Measurements from ENCODE around the gene NTRK1.
A peak's percentile ranks its signal among the peaks of the same experiment; 100 is the strongest.

NTRK1 gene

GRCh38 chr1:156833603-156834002, 27.1 kb upstream of the NTRK1 start:
- Histone ChIP-seq H3K4me1 (peaks cover 7 to 12% (median 10%) of the 10 kb centered on the region in 10 experiments), H4K20me1 (peaks cover 0 to 4% (median 0%) of the 10 kb centered on the region in 11 experiments; a peak in 1 of 22 replicates), H3K4me3 (no peak overlapping the region), H3K9ac (no peak overlapping the region), H3K36me3 (no peaks in the 10 kb centered on the region), H3K9me3 (replicated peaks in 1 of 11) (no peaks in the 10 kb centered on the region), H3K27ac (no peak overlapping the region), H3K4me2 (no peak overlapping the region), H3K27me3 (peaks cover 0 to 4% (median 0%) of the 10 kb centered on the region in 11 experiments; a peak in 1 of 22 replicates)
- TF ChIP-seq Cebpa-rat (IDR thresholded peaks at IDR 0.05) = no peak

GRCh38 chr1:156834322-156834721, 26.3 kb upstream of the NTRK1 start:
- H3K4me2 ChIP-seq = no peak overlapping the region

GRCh38 chr1:156836041-156836654, 24.5 kb upstream of the NTRK1 start:
- H3K27me3 ChIP-seq = peaks cover 0 to 4% (median 0%) of the 10 kb centered on the region in 11 experiments; a peak in 1 of 22 replicates
- H3K9me3 ChIP-seq (replicated peaks in 1 of 11) = no peaks in the 10 kb centered on the region
- peaks cover 0 to 4% (median 0%) of the 10 kb centered on the region in 11 experiments; a peak in 1 of 22 replicates for H4K20me1 ChIP-seq
- no peaks in the 10 kb centered on the region for H3K36me3 ChIP-seq
- H3K9ac ChIP-seq = no peak overlapping the region
- peaks cover 0 to 13% (median 9%) of the 10 kb centered on the region in 10 experiments; a peak in 13 of 20 replicates for H3K4me1 ChIP-seq
- no peak overlapping the region for H3K4me3 ChIP-seq
- H3K27ac ChIP-seq = no peak overlapping the region
- no peak overlapping the region for H3K4me2 ChIP-seq
- TF ChIP-seq Cebpa-rat (IDR thresholded peaks at IDR 0.05) = no peak

More at GRCh38 chr1:156834322-156834721, 26.3 kb upstream of the NTRK1 start:
- Histone ChIP-seq H3K27me3 (peaks cover 0 to 4% (median 0%) of the 10 kb centered on the region in 11 experiments; a peak in 1 of 22 replicates), H3K9me3 (replicated peaks in 1 of 11) (no peaks in the 10 kb centered on the region), H3K4me3 (no peak overlapping the region), H3K36me3 (no peaks in the 10 kb centered on the region), H3K27ac (no peak overlapping the region), H3K9ac (no peak overlapping the region), H4K20me1 (peaks cover 0 to 4% (median 0%) of the 10 kb centered on the region in 11 experiments; a peak in 1 of 22 replicates), H3K4me1 (peaks cover 1 to 10% (median 8%) of the 10 kb centered on the region in 10 experiments)
- TF ChIP-seq Cebpa-rat (IDR thresholded peaks at IDR 0.05) = no peak

DNA sequence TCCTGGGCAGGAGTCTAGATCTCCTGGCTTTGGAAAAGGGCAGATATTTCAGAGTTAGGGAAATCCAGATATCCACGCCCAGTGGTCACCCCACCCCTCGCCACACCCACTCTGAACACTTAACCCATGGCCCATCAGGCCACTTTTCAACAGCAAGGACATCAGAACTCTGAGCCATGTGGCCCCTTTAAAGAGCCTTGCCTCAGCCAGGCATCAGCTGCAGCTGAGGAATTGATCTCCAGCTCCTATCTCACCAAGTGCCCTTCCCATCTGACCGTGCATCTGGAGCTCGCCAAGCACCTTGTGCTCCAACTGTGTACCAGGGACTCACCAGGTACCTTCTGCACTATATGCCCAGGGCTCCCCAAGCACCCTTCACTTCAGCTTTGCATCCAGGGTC, 23.8 kb upstream of the NTRK1 start:
- H3K27ac ChIP-seq = no peak overlapping the region
- H3K27me3 ChIP-seq = peaks cover 0 to 4% (median 0%) of the 10 kb centered on the region in 11 experiments; a peak in 1 of 22 replicates
- H3K9ac ChIP-seq = no peak overlapping the region
- H4K20me1 ChIP-seq = peaks cover 0 to 4% (median 0%) of the 10 kb centered on the region in 11 experiments; a peak in 1 of 22 replicates
- H3K9me3 ChIP-seq (replicated peaks in 1 of 11) = no peaks in the 10 kb centered on the region
- no peak for TF ChIP-seq Cebpa-rat (IDR thresholded peaks at IDR 0.05)
- no peak overlapping the region for H3K4me3 ChIP-seq
- H3K4me2 ChIP-seq = no peak overlapping the region
- H3K4me1 ChIP-seq = peaks cover 0 to 13% (median 9%) of the 10 kb centered on the region in 10 experiments; a peak in 13 of 20 replicates
- H3K36me3 ChIP-seq = no peaks in the 10 kb centered on the region

DNA sequence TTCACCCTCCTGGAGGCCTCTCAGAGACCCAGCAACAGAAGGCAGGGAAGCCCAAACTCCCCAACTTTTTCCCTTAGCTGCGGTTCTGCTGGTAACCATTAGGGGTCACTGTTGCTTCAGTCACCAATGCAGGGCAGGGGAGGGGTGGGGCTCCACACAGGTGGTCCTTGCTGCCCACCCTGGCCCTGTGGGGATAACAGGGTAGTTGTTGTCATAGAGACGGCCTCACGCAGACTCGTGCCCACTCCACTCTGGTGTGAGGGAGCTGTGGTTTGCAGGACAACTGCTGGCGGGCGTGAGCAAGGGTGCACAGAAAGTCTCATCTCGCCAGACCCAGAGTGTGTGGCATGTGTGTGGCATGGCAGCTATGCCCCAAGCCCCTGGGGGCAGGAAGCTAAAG, 21.7 kb upstream of the NTRK1 start:
- H3K27ac ChIP-seq = no peak overlapping the region
- no peaks in the 10 kb centered on the region for H3K9me3 ChIP-seq (replicated peaks in 1 of 11)
- no peaks in the 10 kb centered on the region; a peak in 1 of 22 replicates for H4K20me1 ChIP-seq
- TF ChIP-seq Cebpa-rat (IDR thresholded peaks at IDR 0.05) = no peak
- H3K9ac ChIP-seq = no peak overlapping the region; a peak in 1 of 22 replicates
- peaks cover 0 to 4% (median 0%) of the 10 kb centered on the region in 11 experiments; a peak in 1 of 22 replicates for H3K27me3 ChIP-seq
- H3K36me3 ChIP-seq = no peaks in the 10 kb centered on the region
- H3K4me2 ChIP-seq = peak overlapping the region in 10 of 11 experiments; percentile 11 to 64 (median 54); a peak in 19 of 22 replicates
- peaks cover 5 to 13% (median 9%) of the 10 kb centered on the region in 10 experiments; a peak in 15 of 20 replicates for H3K4me1 ChIP-seq
- no peak overlapping the region for H3K4me3 ChIP-seq

- Histone ChIP-seq H3K27ac (no peak overlapping the region), H3K4me3 (no peak overlapping the region), H3K4me2 (peak overlapping the region in 10 of 11 experiments; percentile 11 to 64 (median 54); a peak in 19 of 22 replicates), H3K9ac (no peak overlapping the region), H3K27me3 (peaks cover 0 to 4% (median 0%) of the 10 kb centered on the region in 11 experiments; a peak in 1 of 22 replicates), H3K9me3 (replicated peaks in 1 of 11) (no peaks in the 10 kb centered on the region), H4K20me1 (no peaks in the 10 kb centered on the region; a peak in 1 of 22 replicates), H3K4me1 (peaks cover 5 to 13% (median 9%) of the 10 kb centered on the region in 10 experiments; a peak in 15 of 20 replicates), H3K36me3 (no peaks in the 10 kb centered on the region)
- no peak for TF ChIP-seq Cebpa-rat (IDR thresholded peaks at IDR 0.05)
Measured at GRCh38 chr1:156839426-156840109, 21.1 kb upstream of the NTRK1 start.

DNA sequence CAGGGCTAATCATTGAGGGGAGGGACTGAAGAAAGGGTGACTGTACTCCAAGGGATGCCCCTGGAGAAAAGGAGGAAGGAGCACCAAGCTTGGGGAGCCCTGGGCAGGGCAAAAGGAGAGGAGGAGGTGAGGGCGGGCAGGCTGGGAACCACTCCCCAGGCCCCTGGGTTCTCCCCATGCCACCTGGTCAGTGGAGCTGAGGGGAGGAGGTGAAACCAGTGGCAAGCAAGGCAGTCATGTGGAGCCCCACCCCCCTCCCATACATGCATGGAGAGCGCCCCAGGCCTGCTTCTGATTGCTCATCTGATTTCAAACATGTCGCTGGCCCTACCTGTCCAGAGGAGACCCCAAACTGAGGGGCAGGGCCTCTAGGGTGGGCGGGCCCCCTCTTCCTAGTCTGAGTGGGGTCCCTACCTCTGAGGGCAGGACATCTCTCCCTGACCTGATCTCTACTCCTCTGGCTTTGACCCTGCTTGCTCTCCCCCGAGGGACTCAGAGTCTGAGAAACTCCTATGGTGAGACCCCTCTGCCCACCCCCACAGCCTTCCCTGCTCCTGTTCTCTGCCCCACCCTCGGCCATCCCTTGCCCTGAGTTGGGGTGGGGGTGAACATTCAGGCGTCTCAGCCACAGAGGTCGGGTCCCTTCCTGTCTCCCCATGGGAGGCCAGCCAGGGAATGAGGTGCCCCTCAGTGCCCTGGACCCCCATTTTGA, 20.3 kb upstream of the NTRK1 start:
- H3K9me3 ChIP-seq (replicated peaks in 1 of 11) = no peaks in the 10 kb centered on the region
- no peak overlapping the region for H3K9ac ChIP-seq

GRCh38 chr1:156840898-156841279, 19.8 kb upstream of the NTRK1 start:
- H3K36me3 ChIP-seq = no peaks in the 10 kb centered on the region
- no peak overlapping the region for H3K9ac ChIP-seq
- no peaks in the 10 kb centered on the region for H3K9me3 ChIP-seq (replicated peaks in 1 of 11)
- H3K4me1 ChIP-seq = peaks cover 5 to 13% (median 9%) of the 10 kb centered on the region in 10 experiments; a peak in 15 of 20 replicates
- H3K4me3 ChIP-seq = no peak overlapping the region
- no peak for TF ChIP-seq Cebpa-rat (IDR thresholded peaks at IDR 0.05)
- H4K20me1 ChIP-seq = no peaks in the 10 kb centered on the region; a peak in 1 of 22 replicates
- no peak overlapping the region for H3K4me2 ChIP-seq
- H3K27ac ChIP-seq = no peak overlapping the region
- H3K27me3 ChIP-seq = peaks cover 0 to 5% (median 0%) of the 10 kb centered on the region in 11 experiments; a peak in 1 of 22 replicates

More for the DNA sequence above, 20.3 kb upstream of the NTRK1 start:
- Histone ChIP-seq H3K4me2 (no peak overlapping the region), H3K27ac (no peak overlapping the region), H3K4me1 (peaks cover 5 to 13% (median 9%) of the 10 kb centered on the region in 10 experiments; a peak in 15 of 20 replicates), H3K27me3 (peaks cover 0 to 5% (median 0%) of the 10 kb centered on the region in 11 experiments; a peak in 1 of 22 replicates), H3K36me3 (no peaks in the 10 kb centered on the region), H3K4me3 (no peak overlapping the region), H4K20me1 (no peaks in the 10 kb centered on the region; a peak in 1 of 22 replicates)
- TF ChIP-seq Cebpa-rat (IDR thresholded peaks at IDR 0.05) = no peak
